Fibroblast of the aortic adventitia (primary cell): Measurements from ENCODE around the gene RNF169. TPM values are rescaled to one million over a fixed set of nuclear protein-coding genes. Genes with fewer than 3 reads are reported as not detected.

ENCODE experiments used
- DNase-seq: peaks from one replicate; pipeline ENCODE4 v3.0.0-alpha.2; 2010; ENCODE audit warnings: low read depth
- H3K4me3 ChIP-seq: 2 replicates; pipeline ENCODE4 v1.5.1; 2011; ENCODE audit warnings: low read depth, mild to moderate bottlenecking, control low read depth, low read length, moderate library complexity
- total RNA-seq: library from RNA; depleted of rRNA; stranded (reverse); fragments of >200 nt; gene quantifications from 2 replicates; pipeline ENCODE4 v1.2.3, GENCODE V29; 2012; ENCODE audit warnings: low replicate concordance
- TF ChIP-seq, protein P1 (sequence below): IDR thresholded peaks from 2 replicates; pipeline ENCODE4 v1.5.1; 2011; ENCODE audit warnings: mild to moderate bottlenecking, low read length, control low read depth, inconsistent platforms; ENCODE audit not compliant: insufficient read depth

The RNF169 gene
- total RNA-seq, 1 donor: 28.5 TPM

DNA sequence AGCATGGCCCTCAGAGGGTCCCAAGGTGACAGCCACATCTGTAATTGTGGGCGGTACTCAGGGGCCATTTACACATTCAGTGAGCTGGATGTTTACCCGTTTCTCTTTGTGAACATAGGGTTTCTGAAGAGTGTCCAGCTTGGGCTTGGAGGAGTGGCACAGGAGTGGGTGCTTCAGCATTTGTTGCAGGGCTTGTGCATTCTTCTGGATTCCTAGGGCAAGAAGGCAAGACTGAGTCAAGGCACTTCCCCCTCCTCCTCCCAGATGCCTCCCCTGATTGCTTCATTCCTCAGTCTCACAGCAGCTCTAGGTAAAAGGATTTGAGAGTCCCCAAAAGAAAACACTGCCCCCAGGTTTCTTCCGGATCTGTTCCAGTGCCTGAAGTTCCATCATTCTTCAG is 95.4 kb downstream of the RNF169 start:
- DNase-seq: no peak
- TF ChIP-seq, protein P1, sequence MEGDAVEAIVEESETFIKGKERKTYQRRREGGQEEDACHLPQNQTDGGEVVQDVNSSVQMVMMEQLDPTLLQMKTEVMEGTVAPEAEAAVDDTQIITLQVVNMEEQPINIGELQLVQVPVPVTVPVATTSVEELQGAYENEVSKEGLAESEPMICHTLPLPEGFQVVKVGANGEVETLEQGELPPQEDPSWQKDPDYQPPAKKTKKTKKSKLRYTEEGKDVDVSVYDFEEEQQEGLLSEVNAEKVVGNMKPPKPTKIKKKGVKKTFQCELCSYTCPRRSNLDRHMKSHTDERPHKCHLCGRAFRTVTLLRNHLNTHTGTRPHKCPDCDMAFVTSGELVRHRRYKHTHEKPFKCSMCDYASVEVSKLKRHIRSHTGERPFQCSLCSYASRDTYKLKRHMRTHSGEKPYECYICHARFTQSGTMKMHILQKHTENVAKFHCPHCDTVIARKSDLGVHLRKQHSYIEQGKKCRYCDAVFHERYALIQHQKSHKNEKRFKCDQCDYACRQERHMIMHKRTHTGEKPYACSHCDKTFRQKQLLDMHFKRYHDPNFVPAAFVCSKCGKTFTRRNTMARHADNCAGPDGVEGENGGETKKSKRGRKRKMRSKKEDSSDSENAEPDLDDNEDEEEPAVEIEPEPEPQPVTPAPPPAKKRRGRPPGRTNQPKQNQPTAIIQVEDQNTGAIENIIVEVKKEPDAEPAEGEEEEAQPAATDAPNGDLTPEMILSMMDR: no peak
- no peak overlapping the region for H3K4me3 ChIP-seq

DNA sequence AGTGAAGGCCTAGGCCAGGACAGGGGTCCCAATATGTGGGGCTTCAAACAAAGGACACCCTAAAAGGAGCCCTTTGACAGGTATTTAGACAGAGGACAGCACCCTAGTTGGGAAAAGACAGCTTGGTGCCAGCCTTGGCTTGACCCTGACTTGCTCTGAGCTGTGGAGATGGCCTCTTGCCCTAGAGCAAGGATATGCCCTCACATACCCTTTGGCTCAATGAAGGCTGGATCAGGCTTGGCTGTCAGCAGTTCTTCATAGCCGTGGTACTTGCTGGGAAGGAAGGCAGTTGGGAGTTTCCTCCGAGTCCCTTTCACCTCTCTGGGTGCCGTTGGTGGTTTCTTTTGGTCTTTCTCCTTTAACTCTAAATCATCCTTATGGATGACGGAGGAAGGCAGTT is 96.2 kb downstream of the RNF169 start:
- DNase-seq: no peak
- TF ChIP-seq, protein P1: no peak
- no peak overlapping the region for H3K4me3 ChIP-seq

DNA sequence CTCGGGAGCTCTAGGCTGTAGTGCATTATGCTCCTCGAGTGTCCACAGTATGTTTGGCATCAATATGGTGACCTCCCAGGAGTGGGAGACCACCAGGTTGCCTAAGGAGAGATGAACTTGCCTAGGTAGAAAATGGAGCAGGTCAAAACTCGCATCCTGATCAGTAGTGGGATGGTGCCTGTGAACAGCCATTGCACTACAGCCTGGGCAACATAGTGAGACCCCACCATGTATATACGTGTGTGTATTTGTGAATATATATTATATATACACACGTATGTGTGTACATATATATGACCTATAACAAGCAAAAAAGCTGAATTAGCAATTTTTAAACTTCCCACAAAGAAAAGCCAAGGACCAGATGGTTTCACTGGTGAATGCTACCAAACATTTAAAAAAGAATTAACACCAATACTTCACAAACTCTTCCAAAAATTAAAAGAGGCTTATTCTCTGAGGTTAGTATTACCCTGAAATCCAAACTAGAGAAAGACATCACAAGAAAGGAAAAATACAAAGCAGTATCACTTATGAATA is 97.4 kb downstream of the RNF169 start:
- H3K4me3 ChIP-seq: no peak overlapping the region
- TF ChIP-seq, protein P1: no peak
- DNase-seq: no peak

DNA sequence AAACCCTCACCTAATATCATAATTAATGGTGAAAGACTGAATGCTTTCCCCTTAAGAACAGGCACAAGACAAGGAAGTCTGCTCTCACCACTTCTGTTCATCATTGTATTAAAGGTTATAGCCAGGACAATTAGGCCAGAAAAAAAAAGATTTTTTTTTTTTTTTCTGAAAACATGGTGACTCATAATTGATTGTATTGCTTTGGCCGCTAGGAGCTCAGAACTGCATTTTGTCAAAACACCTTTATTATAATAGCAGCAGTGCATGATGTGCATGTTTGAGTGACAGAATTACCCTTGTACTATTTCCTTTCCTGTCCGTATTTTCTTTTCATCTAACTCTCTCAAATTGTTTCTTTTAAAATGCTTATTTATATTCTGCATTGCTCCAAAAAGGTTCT is 98.1 kb downstream of the RNF169 start:
- TF ChIP-seq, protein P1: peak; percentile 35
- no peak for DNase-seq
- no peak overlapping the region for H3K4me3 ChIP-seq

DNA sequence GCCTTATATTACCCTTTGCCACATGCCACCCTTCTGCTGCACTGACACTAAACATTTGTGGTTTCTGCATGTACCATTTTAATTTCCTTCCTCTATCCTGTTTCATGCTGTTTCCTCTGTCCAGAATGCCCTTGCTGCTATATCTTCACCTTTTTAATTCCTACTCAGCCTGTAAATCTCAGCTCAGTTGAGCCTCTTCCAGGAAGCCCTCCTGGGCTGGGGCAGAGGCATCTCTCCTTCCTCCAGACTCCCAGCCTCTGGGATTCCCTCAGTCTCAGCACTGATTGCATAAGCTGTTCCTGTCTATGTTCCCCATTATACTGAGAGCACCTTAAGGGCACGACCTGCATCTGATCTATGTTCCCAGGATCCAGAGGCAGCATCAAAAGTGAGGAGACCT is 98.7 kb downstream of the RNF169 start:
- H3K4me3 ChIP-seq: no peak overlapping the region
- DNase-seq: no peak
- TF ChIP-seq, protein P1: no peak

DNA sequence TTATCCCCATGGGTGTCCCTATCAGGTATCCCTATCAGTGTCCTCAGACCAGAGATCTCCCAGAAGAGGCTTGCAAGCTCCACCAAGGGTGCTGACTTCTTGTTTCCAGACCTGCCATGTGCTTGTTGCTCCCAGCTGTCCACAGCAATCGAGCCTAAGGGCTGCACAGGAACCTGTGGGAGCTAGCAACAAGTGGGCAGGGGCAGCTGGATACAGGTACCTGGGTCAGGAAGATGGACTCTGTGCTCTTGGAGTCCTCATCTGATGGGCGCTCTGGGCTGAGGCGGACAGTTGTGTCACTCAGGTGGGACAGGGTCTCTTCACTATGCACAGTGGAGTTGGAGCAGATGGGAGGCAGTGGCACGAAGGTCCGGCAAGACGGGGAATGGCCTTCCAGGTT is 99.2 kb downstream of the RNF169 start:
- TF ChIP-seq, protein P1: no peak
- H3K4me3 ChIP-seq: no peak overlapping the region
- no peak for DNase-seq
